Activated CD4-positive, alpha-beta T cell treated with anti-CD3 and anti-CD28 coated beads for 36 hours (primary cell): ENCODE results near the gene CDKL4. TPM values are rescaled to one million over a fixed set of nuclear protein-coding genes. Genes with fewer than 3 reads are reported as not detected.
"Not testable (repeated sequence)": the region's sequence is repeated elsewhere in the genome, so short reads cannot be mapped to it uniquely, and the experiment has no call there.

ENCODE experiments used
- ATAC-seq: fragments of 200-7000 bp; cut with Tn5 transposase; one replicate; pipeline ENCODE4 v1.10.0; 2021; ENCODE audit warnings: mild to moderate bottlenecking, moderate library complexity
- CTCF ChIA-PET: fragments of 350-600 bp; sonication (Branson Sonifier 250); formaldehyde crosslinking; loops from one replicate; lab custom pipeline; 2021; ENCODE audit warnings: antibody characterized with exemption; lab: Charles Lee
- POLR2A ChIA-PET: fragments of 350-600 bp; sonication (Branson Sonifier 250); formaldehyde crosslinking; loops from one replicate; lab custom pipeline; 2021; ENCODE audit warnings: antibody characterized with exemption, inconsistent platforms; lab: Charles Lee
- DNase-seq: peaks from one replicate; pipeline ENCODE4 v3.0.0-alpha.2; 2020
- H3K27ac Mint-ChIP-seq: one replicate; pipeline ENCODE4 v1.8.0; 2021; ENCODE audit warnings: mixed read lengths
- H3K27me3 Mint-ChIP-seq: one replicate; pipeline ENCODE4 v1.8.0; 2021; ENCODE audit warnings: mixed read lengths
- H3K36me3 Mint-ChIP-seq: one replicate; pipeline ENCODE4 v1.8.0; 2021; ENCODE audit warnings: low read depth, mixed read lengths
- H3K4me1 Mint-ChIP-seq: one replicate; pipeline ENCODE4 v1.8.0; 2021; ENCODE audit warnings: mixed read lengths
- H3K4me3 Mint-ChIP-seq: one replicate; pipeline ENCODE4 v1.8.0; 2021; ENCODE audit warnings: mild to moderate bottlenecking, moderate library complexity, mixed read lengths
- H3K9me3 Mint-ChIP-seq: one replicate; pipeline ENCODE4 v1.8.0; 2021; ENCODE audit warnings: low read depth, mixed read lengths
- intact Hi-C, 2 experiments: fragments of 100-400 bp; cut with DNase I in 1 of 2; cut with micrococcal nuclease in 1 of 2; formaldehyde crosslinking; loops; one replicate each; pipeline versions ENCODE4 v1.14.2 to v1.15.1; 2022 to 2024; cut with DNase I, micrococcal nuclease
- total RNA-seq, 2 experiments: library from RNA; stranded (reverse); gene quantifications; one replicate each; pipeline ENCODE4 v1.2.3, GENCODE V29; 2021

The CDKL4 gene
- total RNA-seq, 2 experiments from 2014 or later, result 0.16 TPM; not detected in 1

DNA sequence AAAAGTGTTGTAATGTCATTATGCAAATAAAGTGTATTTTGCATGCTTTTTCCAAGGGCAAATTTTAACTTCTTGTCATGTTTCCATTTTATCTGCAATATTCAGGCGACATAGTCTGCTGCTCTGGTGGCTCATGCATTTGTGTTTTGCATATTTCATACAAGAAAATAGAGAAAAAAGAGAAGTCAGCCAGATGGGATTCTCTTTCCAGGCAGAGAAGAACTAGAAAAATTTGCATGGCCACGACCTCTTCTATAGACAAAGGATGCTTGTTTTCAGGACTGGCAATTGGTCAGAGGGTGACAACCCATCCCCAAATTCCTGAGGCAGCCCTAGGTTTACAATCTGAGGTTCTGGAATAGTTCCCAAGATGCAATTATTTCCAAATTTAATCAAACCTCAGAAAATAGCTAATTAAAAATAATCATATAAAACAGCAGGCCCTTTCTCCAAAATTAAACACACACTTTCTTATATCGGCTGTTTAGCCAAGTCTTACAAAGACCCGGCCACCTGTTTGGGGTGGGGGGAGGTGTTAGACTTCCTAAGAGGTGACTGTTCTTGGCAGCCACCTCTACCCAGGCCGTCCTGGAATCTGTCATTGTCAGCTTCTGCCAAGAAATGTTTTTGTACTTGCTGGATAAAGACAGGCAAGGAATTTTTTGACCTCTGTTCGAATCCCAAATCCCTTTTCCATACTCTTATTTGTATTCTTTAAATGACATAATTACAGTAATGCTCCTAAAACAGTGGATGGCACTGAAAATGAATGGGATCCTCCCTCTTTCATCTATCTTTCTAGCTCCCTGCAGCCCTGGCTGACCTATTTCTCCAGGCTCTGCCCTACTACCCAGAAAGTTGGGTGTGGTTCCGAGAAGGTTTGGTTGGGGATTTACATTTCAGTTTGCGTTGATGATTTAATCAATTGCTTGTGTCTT is 102.2 kb downstream of the CDKL4 start:
- DNase-seq (peak; percentile 22), ATAC-seq (peak; percentile 42)
- ChIA-PET POLR2A (no interaction called here), CTCF (interaction anchor here (0.6 to 1.4 kb wide), 3 partner anchors 31 to 82 kb away, joined by 3 to 4 read pairs (median 3); no protein-coding TSS in a partner anchor)
- intact Hi-C loops, result no loop called here
- H3K4me3 Mint-ChIP-seq, result no peak overlapping the region
- H3K27ac Mint-ChIP-seq, result no peak overlapping the region
- no peaks in the 10 kb centered on the region for H3K36me3 Mint-ChIP-seq
- peaks cover 24% of the 10 kb centered on the region for H3K4me1 Mint-ChIP-seq
- H3K27me3 Mint-ChIP-seq, result no peaks in the 10 kb centered on the region
- no peaks in the 10 kb centered on the region for H3K9me3 Mint-ChIP-seq

DNA sequence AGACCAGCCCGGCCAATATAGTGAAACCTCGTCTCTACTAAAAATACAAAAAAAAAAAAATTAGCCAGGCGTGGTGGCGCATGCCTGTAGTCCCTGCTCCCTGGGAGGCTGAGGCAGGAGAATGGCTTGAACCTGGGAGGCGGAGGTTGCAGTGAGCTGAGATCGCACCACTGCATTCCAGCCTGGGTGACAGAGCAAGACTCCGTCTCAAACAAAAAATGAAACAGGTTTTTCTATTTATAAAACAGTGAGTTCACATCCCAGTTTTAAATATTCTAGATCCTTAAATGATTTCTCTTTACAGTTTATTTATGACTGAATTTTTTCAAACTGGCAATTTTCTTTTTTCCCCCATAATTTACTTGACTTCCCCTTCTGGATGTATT is 102.8 kb downstream of the CDKL4 start:
- DNase-seq, H3K9me3 Mint-ChIP-seq, H3K36me3 Mint-ChIP-seq, H3K4me3 Mint-ChIP-seq, H3K27ac Mint-ChIP-seq, POLR2A ChIA-PET, intact Hi-C loops, H3K27me3 Mint-ChIP-seq, ATAC-seq: not testable (repeated sequence)
- CTCF ChIA-PET, result interaction anchor here (0.6 kb wide), 2 partner anchors 32 to 77 kb away, joined by 3 read pairs; no protein-coding TSS in a partner anchor
- H3K4me1 Mint-ChIP-seq, result peaks cover 31% of the 10 kb centered on the region

- Mint-ChIP-seq H3K4me3 (no peak overlapping the region), H3K27ac (no peak overlapping the region), H3K9me3 (no peaks in the 10 kb centered on the region), H3K27me3 (no peaks in the 10 kb centered on the region), H3K36me3 (no peaks in the 10 kb centered on the region), H3K4me1 (peaks cover 36% of the 10 kb centered on the region)
- intact Hi-C loops, result no loop called here
- ATAC-seq (no peak), DNase-seq (no peak)
- ChIA-PET CTCF (interaction anchor here (1.2 kb wide), 1 partner anchor 72 kb away, joined by 3 read pairs; no protein-coding TSS in a partner anchor), POLR2A (no interaction called here)
These were observed 103.4 kb downstream of the CDKL4 start for GRCh38 chr2:39140322-39140847.

- no peaks in the 10 kb centered on the region for H3K36me3 Mint-ChIP-seq
- CTCF ChIA-PET, result interaction anchor here (1.2 kb wide), 1 partner anchor 72 kb away, joined by 3 read pairs; no protein-coding TSS in a partner anchor
- ATAC-seq, result no peak
These were observed 104.1 kb downstream of the CDKL4 start for GRCh38 chr2:39139511-39140237.

GRCh38 chr2:39138837-39139211 is 104.9 kb downstream of the CDKL4 start:
- CTCF ChIA-PET, result no interaction called here
- H3K4me3 Mint-ChIP-seq, result no peak overlapping the region
- DNase-seq (no peak), ATAC-seq (no peak)
- H3K27me3 Mint-ChIP-seq, result no peaks in the 10 kb centered on the region
- peaks cover 37% of the 10 kb centered on the region for H3K4me1 Mint-ChIP-seq
- H3K36me3 Mint-ChIP-seq, result no peaks in the 10 kb centered on the region
- H3K27ac Mint-ChIP-seq, result no peak overlapping the region
- H3K9me3 Mint-ChIP-seq, result no peaks in the 10 kb centered on the region
- POLR2A ChIA-PET, result no interaction called here
- intact Hi-C loops, result no loop called here

More at GRCh38 chr2:39139511-39140237, 104.1 kb downstream of the CDKL4 start:
- no peak for DNase-seq
- POLR2A ChIA-PET, result no interaction called here
- H3K27me3 Mint-ChIP-seq, result no peaks in the 10 kb centered on the region
- peaks cover 37% of the 10 kb centered on the region for H3K4me1 Mint-ChIP-seq
- H3K9me3 Mint-ChIP-seq, result no peaks in the 10 kb centered on the region
- no peak overlapping the region for H3K4me3 Mint-ChIP-seq
- intact Hi-C loops, result no loop called here
- H3K27ac Mint-ChIP-seq, result peak overlapping the region; percentile 51

DNA sequence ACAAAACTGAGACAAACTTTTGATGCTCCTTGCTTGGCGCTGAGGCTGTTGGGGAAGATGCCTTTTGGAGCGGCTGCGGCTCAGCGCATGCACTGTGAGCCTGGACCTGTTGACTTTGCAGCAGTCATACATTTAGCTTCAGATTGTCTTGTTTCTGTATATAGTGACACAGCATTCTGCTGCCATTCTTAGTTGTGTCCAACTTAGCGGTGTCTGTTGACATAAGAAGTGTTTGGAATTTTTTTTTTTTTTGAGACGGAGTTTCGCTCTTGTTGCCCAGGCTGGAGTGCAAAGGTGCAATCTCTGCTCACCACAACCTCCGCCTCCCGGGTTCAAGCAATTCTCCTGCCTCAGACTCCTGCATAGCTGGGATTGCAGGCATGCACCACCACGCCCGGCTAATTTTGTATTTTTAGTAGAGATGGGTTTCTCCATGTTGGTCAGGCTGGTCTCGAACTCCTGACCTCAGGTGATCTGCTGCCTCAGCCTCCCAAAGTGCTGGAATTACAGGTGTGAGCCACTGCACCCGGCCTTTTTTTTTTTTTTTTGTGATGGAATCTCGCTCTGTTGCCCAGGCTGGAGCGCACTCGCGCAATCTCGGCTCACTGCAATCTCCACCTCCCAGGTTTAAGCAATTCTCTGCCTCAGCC is 105.5 kb downstream of the CDKL4 start:
- ATAC-seq, H3K36me3 Mint-ChIP-seq, intact Hi-C loops, CTCF ChIA-PET, H3K27ac Mint-ChIP-seq, DNase-seq, H3K27me3 Mint-ChIP-seq, H3K4me3 Mint-ChIP-seq, POLR2A ChIA-PET, H3K9me3 Mint-ChIP-seq: not testable (repeated sequence)
- peaks cover 39% of the 10 kb centered on the region for H3K4me1 Mint-ChIP-seq

DNA sequence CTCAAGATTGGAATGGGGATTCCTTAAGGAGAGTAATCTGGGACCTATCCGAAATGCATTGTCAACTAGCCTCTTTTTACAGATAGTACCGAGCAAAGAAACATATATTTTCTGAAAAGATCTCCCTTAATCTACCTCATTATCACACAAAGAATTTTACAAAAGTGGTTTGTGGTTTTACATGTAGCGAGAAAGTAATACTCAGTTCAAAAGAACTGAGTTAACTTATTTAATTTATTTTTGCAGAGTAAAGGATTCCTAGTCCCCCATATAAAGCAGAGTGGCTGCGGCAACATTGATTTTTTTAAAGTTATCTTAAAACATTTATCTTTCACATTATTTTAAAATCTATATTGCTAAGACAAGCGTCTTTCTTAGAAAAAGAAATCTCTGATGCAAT is 107.0 kb downstream of the CDKL4 start:
- Mint-ChIP-seq H3K27ac (no peak overlapping the region), H3K9me3 (no peaks in the 10 kb centered on the region), H3K36me3 (no peaks in the 10 kb centered on the region), H3K4me1 (peaks cover 39% of the 10 kb centered on the region), H3K27me3 (peaks cover 2% of the 10 kb centered on the region), H3K4me3 (no peak overlapping the region)
- no peak for DNase-seq
- ChIA-PET POLR2A (no interaction called here), CTCF (interaction anchor here (0.6 to 1.2 kb wide), 4 partner anchors 59 to 126 kb away, joined by 3 to 4 read pairs (median 4); no protein-coding TSS in a partner anchor)
- peak; percentile 49 for ATAC-seq
- intact Hi-C loops, result no loop called here

GRCh38 chr2:39135690-39136259 is 108.0 kb downstream of the CDKL4 start:
- H3K4me3 Mint-ChIP-seq, result peak overlapping the region; percentile 18
- H3K27ac Mint-ChIP-seq, result peak overlapping the region; percentile 34
- no peaks in the 10 kb centered on the region for H3K9me3 Mint-ChIP-seq
- no peaks in the 10 kb centered on the region for H3K36me3 Mint-ChIP-seq
- ATAC-seq, result peak; percentile 50
- CTCF ChIA-PET, result interaction anchor here (0.7 to 1.2 kb wide), 5 partner anchors 32 to 93 kb away, joined by 3 to 4 read pairs (median 3); no protein-coding TSS in a partner anchor
- H3K27me3 Mint-ChIP-seq, result peaks cover 2% of the 10 kb centered on the region
- intact Hi-C loops, result no loop called here
- POLR2A ChIA-PET, result no interaction called here
- no peak for DNase-seq
- H3K4me1 Mint-ChIP-seq, result peaks cover 39% of the 10 kb centered on the region

DNA sequence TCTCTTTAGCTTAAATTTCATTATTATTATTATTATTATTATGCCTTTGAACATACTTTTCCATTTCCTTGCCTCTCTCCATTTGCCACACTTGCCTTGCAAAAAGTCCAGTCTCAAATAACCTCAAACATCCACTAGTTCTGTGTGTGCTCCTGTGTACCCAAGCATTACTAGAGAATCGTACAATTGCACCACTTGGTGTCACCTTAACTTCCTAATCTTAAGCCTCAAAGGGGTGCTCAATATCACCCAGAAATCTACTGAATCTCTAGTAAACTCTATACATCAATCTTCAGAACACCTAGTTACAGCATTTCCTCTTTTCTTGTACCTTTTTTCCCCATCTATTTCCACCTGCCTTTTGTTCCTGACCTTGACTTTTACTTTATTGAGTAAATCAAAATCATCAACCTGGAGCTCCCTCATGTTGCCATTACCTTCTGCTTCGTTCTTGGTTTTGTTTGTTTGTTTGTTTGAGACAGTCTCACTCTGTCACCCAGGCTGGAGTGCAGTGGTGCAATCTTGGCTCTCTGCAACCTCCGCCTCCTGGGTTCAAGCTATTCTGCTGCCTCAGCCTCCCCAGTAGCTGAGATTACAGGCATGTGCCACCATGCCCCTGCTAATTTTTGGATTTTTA is 110.4 kb downstream of the CDKL4 start:
- intact Hi-C loops, result no loop called here
- CTCF ChIA-PET, result interaction anchor here (0.7 to 2.6 kb wide), 2 partner anchors 95 to 374 kb away, joined by 4 to 15 read pairs; no protein-coding TSS in a partner anchor
- POLR2A ChIA-PET, result no interaction called here
- peaks cover 2% of the 10 kb centered on the region for H3K27me3 Mint-ChIP-seq
- H3K36me3 Mint-ChIP-seq, result no peaks in the 10 kb centered on the region
- peak overlapping the region; percentile 60 for H3K27ac Mint-ChIP-seq
- no peaks in the 10 kb centered on the region for H3K9me3 Mint-ChIP-seq
- DNase-seq, result no peak
- peaks cover 41% of the 10 kb centered on the region for H3K4me1 Mint-ChIP-seq
- no peak for ATAC-seq
- no peak overlapping the region for H3K4me3 Mint-ChIP-seq

DNA sequence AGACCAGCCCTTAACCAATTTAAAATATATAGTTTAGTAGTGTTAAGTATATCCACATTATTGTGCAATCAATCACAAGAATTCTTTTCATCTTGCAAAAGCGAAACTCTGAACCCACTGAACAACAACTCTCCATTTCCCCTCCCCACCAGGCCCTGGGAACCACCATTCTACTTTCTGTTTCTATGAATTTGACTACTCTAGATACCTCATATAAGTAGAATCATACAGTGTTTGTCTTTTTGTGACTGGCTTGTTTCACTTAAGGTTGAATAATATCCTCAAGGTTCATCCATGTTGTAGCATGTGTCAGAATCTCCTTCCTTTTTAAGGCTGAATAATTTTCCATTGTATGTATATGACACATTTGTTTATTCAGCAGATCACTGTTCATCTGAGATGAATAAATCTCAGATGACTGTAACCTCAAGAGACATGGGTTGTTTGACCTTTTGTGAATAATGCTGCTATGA is 114.8 kb downstream of the CDKL4 start:
- H3K27me3 Mint-ChIP-seq, result peaks cover 2% of the 10 kb centered on the region
- CTCF ChIA-PET, result interaction anchor here (0.9 to 8.3 kb wide), 5 partner anchors 10 to 100 kb away, joined by 3 to 71 read pairs (median 5); no protein-coding TSS in a partner anchor
- peak; percentile 71 for ATAC-seq
- DNase-seq, result peak; percentile 85
- H3K36me3 Mint-ChIP-seq, result no peaks in the 10 kb centered on the region
- H3K9me3 Mint-ChIP-seq, result no peaks in the 10 kb centered on the region
- intact Hi-C loops, result loop anchor here (1.0 to 10.0 kb wide), 10 partner anchors 29 to 1752 kb away; partner anchors contain the start of gene GALM (in 2 of the 2)
- POLR2A ChIA-PET, result no interaction called here
- peak overlapping the region; percentile 12 for H3K4me3 Mint-ChIP-seq
- H3K27ac Mint-ChIP-seq, result peak overlapping the region; percentile 84
- H3K4me1 Mint-ChIP-seq, result peaks cover 44% of the 10 kb centered on the region
